ENCODE results near the gene TNIK.

DNA sequence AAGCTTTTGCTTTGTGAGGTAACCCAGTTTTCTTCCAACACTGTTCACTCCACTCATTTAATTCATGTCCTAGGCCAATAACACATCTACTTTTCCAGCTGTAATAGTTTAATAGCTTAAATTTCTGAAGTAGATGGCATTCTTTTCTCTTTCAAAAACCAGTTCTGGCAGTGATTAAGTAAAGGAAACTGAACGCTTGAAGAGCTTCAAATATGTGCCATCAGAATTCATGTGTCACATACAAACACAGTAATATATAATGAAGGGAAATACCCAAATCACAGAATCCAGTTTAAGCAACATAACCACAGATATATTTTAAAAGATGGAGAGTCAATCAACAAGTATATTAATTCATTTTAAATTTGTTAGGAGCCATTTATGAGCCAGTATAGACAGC lies 91.0 kb downstream of the TNIK start:
- TF ChIP-seq, protein P1, sequence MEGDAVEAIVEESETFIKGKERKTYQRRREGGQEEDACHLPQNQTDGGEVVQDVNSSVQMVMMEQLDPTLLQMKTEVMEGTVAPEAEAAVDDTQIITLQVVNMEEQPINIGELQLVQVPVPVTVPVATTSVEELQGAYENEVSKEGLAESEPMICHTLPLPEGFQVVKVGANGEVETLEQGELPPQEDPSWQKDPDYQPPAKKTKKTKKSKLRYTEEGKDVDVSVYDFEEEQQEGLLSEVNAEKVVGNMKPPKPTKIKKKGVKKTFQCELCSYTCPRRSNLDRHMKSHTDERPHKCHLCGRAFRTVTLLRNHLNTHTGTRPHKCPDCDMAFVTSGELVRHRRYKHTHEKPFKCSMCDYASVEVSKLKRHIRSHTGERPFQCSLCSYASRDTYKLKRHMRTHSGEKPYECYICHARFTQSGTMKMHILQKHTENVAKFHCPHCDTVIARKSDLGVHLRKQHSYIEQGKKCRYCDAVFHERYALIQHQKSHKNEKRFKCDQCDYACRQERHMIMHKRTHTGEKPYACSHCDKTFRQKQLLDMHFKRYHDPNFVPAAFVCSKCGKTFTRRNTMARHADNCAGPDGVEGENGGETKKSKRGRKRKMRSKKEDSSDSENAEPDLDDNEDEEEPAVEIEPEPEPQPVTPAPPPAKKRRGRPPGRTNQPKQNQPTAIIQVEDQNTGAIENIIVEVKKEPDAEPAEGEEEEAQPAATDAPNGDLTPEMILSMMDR (conservative IDR thresholded peaks at IDR 0.05), result no peak
- no peak for TF ChIP-seq ZFX (IDR thresholded peaks at IDR 0.05)
